Gastroesophageal sphincter (tissue), 4 donors: ENCODE measurements around the gene CMC1. TPM values are rescaled to one million over a fixed set of nuclear protein-coding genes. Genes with fewer than 3 reads are reported as not detected.
A peak's percentile ranks its signal among the peaks of the same experiment; 100 is the strongest.

ENCODE experiments used
- ATAC-seq: fragments of 150-250 bp; one replicate; pipeline ENCODE4 v1.9.1; 2016; ENCODE audit warnings: mild to moderate bottlenecking, moderate library complexity
- H3K27ac ChIP-seq, 4 donors: fragments of 200-600 bp; sonication (generic) in 3 of 4; 1 replicate in 3 of 4; 2 replicates in 1 of 4; pipeline ENCODE4 v1.5.1; 2016 to 2019
- H3K27me3 ChIP-seq: fragments of 200-600 bp; sonication (generic); one replicate; pipeline ENCODE4 v1.5.1; 2019
- H3K36me3 ChIP-seq, 2 donors: fragments of 200-600 bp; sonication (generic); one replicate each; pipeline ENCODE4 v1.5.1; 2019; ENCODE audit warnings: control low read depth in 1 of 2
- H3K4me1 ChIP-seq, 3 donors: fragments of 200-600 bp; sonication (generic); 1 replicate in 2 of 3; 2 replicates in 1 of 3; pipeline ENCODE4 v1.5.1; 2016 to 2019; ENCODE audit warnings: control low read depth in 2 of 3
- H3K4me3 ChIP-seq, 2 donors: fragments of 200-600 bp; sonication (generic); one replicate each; pipeline ENCODE4 v1.5.1; 2019; ENCODE audit warnings: mild to moderate bottlenecking in 1 of 2, moderate library complexity in 1 of 2
- H3K9me3 ChIP-seq, 3 donors: fragments of 200-600 bp; sonication (generic); one replicate each; pipeline ENCODE4 v1.5.1; 2017 to 2019; ENCODE audit warnings: control low read depth in 2 of 3
- EP300 ChIP-seq: sonication (generic); formaldehyde crosslinking; IDR thresholded peaks from one replicate; pipeline ENCODE4 v1.6.1; 2017; ENCODE audit warnings: antibody characterized with exemption, mild to moderate bottlenecking
- POLR2A ChIP-seq, 2 donors: fragments of 450-650 bp; IDR thresholded peaks; one replicate each; pipeline ENCODE4 v1.6.1; 2017; ENCODE audit warnings: antibody characterized with exemption in 2 of 2, mild to moderate bottlenecking in 2 of 2, moderate library complexity in 1 of 2
- POLR2AphosphoS5 ChIP-seq: sonication (generic); formaldehyde crosslinking; IDR thresholded peaks from one replicate; pipeline ENCODE4 v1.6.1; 2017; ENCODE audit warnings: antibody characterized with exemption
- WGBS, 2 donors: methylation state at CpG; one replicate each; pipeline ENCODE4 v1.1.5; 2018; ENCODE audit warnings: low coverage in 1 of 2; 5-methylcytosine and 5-hydroxymethylcytosine counted together
- total RNA-seq, 4 donors: library from RNA; depleted of rRNA; stranded (reverse); fragments of >200 nt; gene quantifications; one replicate each; pipeline ENCODE4 v1.1.0, GENCODE V29; 2016
- TF ChIP-seq, protein P1 (sequence below), 4 experiments: fragments of 200-600 bp in 2 of 4; fragments of 450-650 bp in 2 of 4; sonication (generic) in 1 of 4; IDR thresholded peaks; one replicate each; pipeline ENCODE4 v1.5.1; 2017 to 2019; ENCODE audit warnings: antibody characterized with exemption in 4 of 4, mild to moderate bottlenecking in 2 of 4, moderate library complexity in 2 of 4

Gene CMC1
- total RNA-seq, 4 donors from 2014 or later = 6.5 to 30.5 (median 19.5) TPM

DNA sequence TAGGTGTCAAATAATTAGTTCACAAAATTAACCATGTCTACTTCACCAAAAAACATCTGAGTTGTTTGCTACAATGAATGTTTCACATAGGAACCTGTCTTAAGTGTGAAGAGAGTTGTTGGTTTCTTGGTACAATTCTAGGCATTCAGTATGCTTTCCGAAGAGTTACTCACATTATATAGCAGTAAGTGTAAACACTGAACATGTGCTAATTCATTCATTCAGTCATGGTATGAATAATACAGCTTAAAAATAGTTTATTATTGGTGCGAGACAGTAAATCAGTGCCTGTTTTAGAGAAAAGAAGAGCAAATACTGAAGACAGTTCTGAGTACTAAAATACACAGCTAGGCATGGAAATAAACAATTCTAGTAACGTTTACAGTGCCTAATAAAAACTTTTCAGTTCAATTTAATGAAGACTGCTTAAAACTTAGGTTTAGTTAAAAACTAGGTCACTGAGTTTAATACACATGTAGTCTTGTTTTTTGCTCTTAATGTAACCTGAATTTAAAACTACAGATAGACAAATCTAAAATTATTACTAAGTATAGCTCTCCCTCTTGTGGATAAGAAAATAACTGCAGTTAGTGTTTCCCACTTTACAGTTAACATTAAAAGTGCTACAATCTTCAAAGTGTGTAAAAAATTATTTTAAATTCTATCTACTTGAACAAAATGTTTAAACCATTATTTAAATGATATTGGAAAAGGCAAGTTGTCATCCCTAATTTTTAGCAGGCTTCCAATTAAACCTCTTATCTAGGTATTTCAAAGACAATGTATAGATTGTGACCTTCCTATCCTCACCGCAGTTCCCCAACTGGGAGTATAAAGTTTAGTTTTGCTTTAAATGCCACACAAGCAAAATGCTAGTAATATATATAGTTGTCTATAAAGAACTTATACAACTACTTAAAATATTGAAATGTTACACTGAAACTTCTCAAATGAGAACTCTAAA lies 87.1 kb downstream of the CMC1 start:
- ATAC-seq = no peak
- Histone ChIP-seq H3K4me1 (no peaks in the 10 kb centered on the region), H3K27me3 (no peaks in the 10 kb centered on the region), H3K4me3 (no peak overlapping the region), H3K36me3 (peaks cover 4 to 50% of the 10 kb centered on the region in 2 donors), H3K27ac (no peak overlapping the region), H3K9me3 (no peaks in the 10 kb centered on the region)
- TF ChIP-seq POLR2AphosphoS5 = no peak
- TF ChIP-seq, protein P1, sequence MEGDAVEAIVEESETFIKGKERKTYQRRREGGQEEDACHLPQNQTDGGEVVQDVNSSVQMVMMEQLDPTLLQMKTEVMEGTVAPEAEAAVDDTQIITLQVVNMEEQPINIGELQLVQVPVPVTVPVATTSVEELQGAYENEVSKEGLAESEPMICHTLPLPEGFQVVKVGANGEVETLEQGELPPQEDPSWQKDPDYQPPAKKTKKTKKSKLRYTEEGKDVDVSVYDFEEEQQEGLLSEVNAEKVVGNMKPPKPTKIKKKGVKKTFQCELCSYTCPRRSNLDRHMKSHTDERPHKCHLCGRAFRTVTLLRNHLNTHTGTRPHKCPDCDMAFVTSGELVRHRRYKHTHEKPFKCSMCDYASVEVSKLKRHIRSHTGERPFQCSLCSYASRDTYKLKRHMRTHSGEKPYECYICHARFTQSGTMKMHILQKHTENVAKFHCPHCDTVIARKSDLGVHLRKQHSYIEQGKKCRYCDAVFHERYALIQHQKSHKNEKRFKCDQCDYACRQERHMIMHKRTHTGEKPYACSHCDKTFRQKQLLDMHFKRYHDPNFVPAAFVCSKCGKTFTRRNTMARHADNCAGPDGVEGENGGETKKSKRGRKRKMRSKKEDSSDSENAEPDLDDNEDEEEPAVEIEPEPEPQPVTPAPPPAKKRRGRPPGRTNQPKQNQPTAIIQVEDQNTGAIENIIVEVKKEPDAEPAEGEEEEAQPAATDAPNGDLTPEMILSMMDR (IDR thresholded peaks at IDR 0.05) = peak; percentile 63 to 71 (median 67)
- 47 to 68% methylated on average over 4 of the region's 4 CpGs for WGBS, 2 donors

GRCh38 chr3:28334552-28334951 lies 93.1 kb downstream of the CMC1 start:
- peaks cover 0 to 57% of the 10 kb centered on the region in 2 donors for H3K36me3 ChIP-seq

GRCh38 chr3:28335246-28335645 lies 93.8 kb downstream of the CMC1 start:
- no peaks in the 10 kb centered on the region for H3K27me3 ChIP-seq
- H3K27ac ChIP-seq = no peak overlapping the region
- TF ChIP-seq POLR2AphosphoS5 = no peak
- TF ChIP-seq, protein P1 (IDR thresholded peaks at IDR 0.05) = no peak
- no peak for TF ChIP-seq EP300
- no peak for TF ChIP-seq POLR2A (IDR thresholded peaks at IDR 0.05)
- peaks cover 0 to 61% of the 10 kb centered on the region in 2 donors for H3K36me3 ChIP-seq
- no peaks in the 10 kb centered on the region for H3K9me3 ChIP-seq
- H3K4me3 ChIP-seq = no peak overlapping the region
- 52 to 58% methylated on average over 2 of the region's 2 CpGs for WGBS, 2 donors
- no peak for ATAC-seq
- no peaks in the 10 kb centered on the region for H3K4me1 ChIP-seq

More at GRCh38 chr3:28334552-28334951, 93.1 kb downstream of the CMC1 start:
- H3K4me3 ChIP-seq = no peak overlapping the region
- no peaks in the 10 kb centered on the region for H3K27me3 ChIP-seq
- H3K4me1 ChIP-seq = no peaks in the 10 kb centered on the region
- TF ChIP-seq POLR2A (IDR thresholded peaks at IDR 0.05) = no peak
- no peak for TF ChIP-seq EP300
- no peak for TF ChIP-seq POLR2AphosphoS5
- TF ChIP-seq, protein P1 (IDR thresholded peaks at IDR 0.05) = peak in 1 of 4 experiments; percentile 9
- H3K9me3 ChIP-seq = no peaks in the 10 kb centered on the region
- no peak for ATAC-seq
- no peak overlapping the region for H3K27ac ChIP-seq

GRCh38 chr3:28337230-28337629 lies 95.8 kb downstream of the CMC1 start:
- no peak for ATAC-seq
- no peak overlapping the region for H3K4me3 ChIP-seq
- H3K36me3 ChIP-seq = peaks cover 0 to 49% of the 10 kb centered on the region in 2 donors

More at GRCh38 chr3:28337230-28337629, 95.8 kb downstream of the CMC1 start:
- H3K9me3 ChIP-seq = no peaks in the 10 kb centered on the region
- TF ChIP-seq POLR2A (IDR thresholded peaks at IDR 0.05) (no peak), EP300 (no peak), POLR2AphosphoS5 (no peak)
- TF ChIP-seq, protein P1 (IDR thresholded peaks at IDR 0.05) = no peak
- H3K27ac ChIP-seq = no peak overlapping the region
- no peaks in the 10 kb centered on the region for H3K27me3 ChIP-seq
- H3K4me1 ChIP-seq = peaks cover 0 to 6% (median 0%) of the 10 kb centered on the region in 3 donors
